HepG2 (cell line): ENCODE data around the gene SPEM2. TPM values are rescaled to one million over a fixed set of nuclear protein-coding genes. Genes with fewer than 3 reads are reported as not detected.

Source experiments
- DR1 ChIP-seq: sonication (generic); formaldehyde crosslinking; IDR thresholded peaks from 2 replicates; pipeline ENCODE4 v1.8.0; 2021; ENCODE audit warnings: mild to moderate bottlenecking, missing genetic modification reagents, inconsistent platforms
- GABPA ChIP-seq, 2 experiments: IDR thresholded peaks; 2 replicates each; pipeline ENCODE4 v1.6.1; 2011 to 2016; ENCODE audit warnings: low read depth in 2 of 2, low read length in 1 of 2, missing biosample characterization in 1 of 2, missing genetic modification characterization in 1 of 2
- MXI1 ChIP-seq: IDR thresholded peaks from 3 replicates; pipeline ENCODE4 v1.6.1; 2012; ENCODE audit warnings: low read depth, low read length, inconsistent platforms, borderline replicate concordance
- TBP ChIP-seq: sonication (generic); formaldehyde crosslinking; IDR thresholded peaks from 2 replicates; pipeline ENCODE4 v1.5.0; 2020; ENCODE audit warnings: missing genetic modification reagents
- YY1 ChIP-seq: IDR thresholded peaks from 2 replicates; pipeline ENCODE4 v1.6.1; 2011; ENCODE audit warnings: low read length, low read depth, moderate library complexity, mild to moderate bottlenecking; ENCODE audit not compliant: insufficient read depth, insufficient replicate concordance
- ZC3H13 ChIP-seq: sonication (generic); formaldehyde crosslinking; IDR thresholded peaks from 2 replicates; pipeline ENCODE4 v1.8.1; 2023; ENCODE audit warnings: mild to moderate bottlenecking, missing genetic modification reagents, moderate library complexity
- ZFX ChIP-seq: sonication (generic); formaldehyde crosslinking; IDR thresholded peaks from 2 replicates; pipeline ENCODE4 v1.4.0; 2020; ENCODE audit warnings: mild to moderate bottlenecking, low read depth, missing genetic modification reagents, moderate library complexity
- ZNF33B ChIP-seq: sonication (generic); formaldehyde crosslinking; IDR thresholded peaks from 2 replicates; pipeline ENCODE4 v1.5.1; 2020; ENCODE audit warnings: mild to moderate bottlenecking, missing genetic modification reagents
- polyA plus RNA-seq, 8 experiments: library from polyadenylated mRNA; depleted of rRNA in 3 of 8; stranded (reverse) in 7 of 8; unstranded in 1 of 8; fragments of >200 nt; fragmentation: Illumina TruSeq in 4 of 8; extraction: Trizol in 4 of 8; gene quantifications; 2 replicates each; pipeline versions ENCODE4 v1.2.1 to v1.2.3, GENCODE V29; 2011 to 2016; ENCODE audit warnings: low read depth in 4 of 8, missing spikeins in 1 of 8, mixed read lengths in 1 of 8; ENCODE audit not compliant: insufficient read depth in 1 of 8
- total RNA-seq, 5 experiments: library from RNA; depleted of rRNA; stranded (reverse); fragments of >200 nt; fragmentation: Illumina TruSeq; extraction: Trizol; gene quantifications; 2 replicates each; pipeline ENCODE4 v1.2.3, GENCODE V29; 2016; ENCODE audit warnings: low read depth in 1 of 5
- TF ChIP-seq, protein P1 (sequence below): sonication (generic); formaldehyde crosslinking; IDR thresholded peaks from 2 replicates; pipeline ENCODE4 v1.4.0; 2020; ENCODE audit warnings: missing genetic modification reagents, borderline replicate concordance
- TF ChIP-seq, protein P2 (sequence below): sonication (generic); formaldehyde crosslinking; conservative IDR thresholded peaks from 2 replicates; pipeline ENCODE4 v1.5.0; 2020; ENCODE audit warnings: missing genetic modification reagents
- TF ChIP-seq, protein P3 (sequence below): IDR thresholded peaks from 2 replicates; pipeline ENCODE4 v1.6.1; 2018; ENCODE audit warnings: missing genetic modification reagents
- TF ChIP-seq, protein P4 (sequence below): sonication (generic); formaldehyde crosslinking; IDR thresholded peaks from one replicate; pipeline ENCODE4 v1.5.1; 2020; ENCODE audit warnings: mild to moderate bottlenecking, missing genetic modification reagents; ENCODE audit errors: not compliant biosample characterization

SPEM2 gene
- total and polyA plus RNA-seq, 2 of the 13 experiments (the other 11 are each of a cell fraction or from before 2014, with no cell fraction given): not detected

DNA sequence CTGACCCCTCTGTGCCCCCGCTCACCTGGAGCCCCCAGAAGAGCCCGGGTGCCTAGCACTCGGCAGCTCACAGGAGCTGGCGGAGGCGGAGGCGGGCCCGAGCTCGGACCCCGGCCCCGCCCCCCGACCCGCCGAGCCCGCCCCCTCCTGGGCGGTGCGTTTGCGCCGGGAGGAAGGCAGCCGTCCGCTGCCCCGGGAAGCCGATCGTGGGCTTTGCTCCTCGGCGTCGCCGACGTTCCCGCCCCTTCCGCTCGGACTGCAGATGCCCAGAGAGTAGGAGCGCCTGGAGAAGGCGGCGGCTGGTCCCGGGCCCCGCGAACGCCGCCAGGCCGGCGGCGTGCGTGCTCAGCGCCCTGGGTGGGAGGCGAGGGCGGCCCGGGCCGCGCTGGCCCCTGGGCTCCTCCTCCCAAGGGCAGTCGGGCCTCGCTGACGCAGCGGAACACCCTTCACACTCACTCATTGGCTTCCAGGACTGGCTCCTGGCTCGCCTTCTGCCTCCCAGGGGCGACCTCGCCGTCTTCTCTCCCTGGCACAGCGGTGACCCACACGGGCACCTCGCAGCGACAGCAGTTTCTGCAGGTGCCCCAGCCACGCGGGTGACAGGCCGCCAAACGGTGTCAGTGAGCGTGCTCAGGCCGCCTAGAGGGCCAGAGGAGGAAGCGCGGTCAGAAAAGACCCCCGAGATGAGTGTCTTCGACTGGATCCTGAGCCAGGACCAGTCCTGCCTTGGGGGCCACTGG lies 30.8 kb upstream of the SPEM2 start, which contains the start of gene PLSCR3 (continued):
- TF ChIP-seq, protein P1, sequence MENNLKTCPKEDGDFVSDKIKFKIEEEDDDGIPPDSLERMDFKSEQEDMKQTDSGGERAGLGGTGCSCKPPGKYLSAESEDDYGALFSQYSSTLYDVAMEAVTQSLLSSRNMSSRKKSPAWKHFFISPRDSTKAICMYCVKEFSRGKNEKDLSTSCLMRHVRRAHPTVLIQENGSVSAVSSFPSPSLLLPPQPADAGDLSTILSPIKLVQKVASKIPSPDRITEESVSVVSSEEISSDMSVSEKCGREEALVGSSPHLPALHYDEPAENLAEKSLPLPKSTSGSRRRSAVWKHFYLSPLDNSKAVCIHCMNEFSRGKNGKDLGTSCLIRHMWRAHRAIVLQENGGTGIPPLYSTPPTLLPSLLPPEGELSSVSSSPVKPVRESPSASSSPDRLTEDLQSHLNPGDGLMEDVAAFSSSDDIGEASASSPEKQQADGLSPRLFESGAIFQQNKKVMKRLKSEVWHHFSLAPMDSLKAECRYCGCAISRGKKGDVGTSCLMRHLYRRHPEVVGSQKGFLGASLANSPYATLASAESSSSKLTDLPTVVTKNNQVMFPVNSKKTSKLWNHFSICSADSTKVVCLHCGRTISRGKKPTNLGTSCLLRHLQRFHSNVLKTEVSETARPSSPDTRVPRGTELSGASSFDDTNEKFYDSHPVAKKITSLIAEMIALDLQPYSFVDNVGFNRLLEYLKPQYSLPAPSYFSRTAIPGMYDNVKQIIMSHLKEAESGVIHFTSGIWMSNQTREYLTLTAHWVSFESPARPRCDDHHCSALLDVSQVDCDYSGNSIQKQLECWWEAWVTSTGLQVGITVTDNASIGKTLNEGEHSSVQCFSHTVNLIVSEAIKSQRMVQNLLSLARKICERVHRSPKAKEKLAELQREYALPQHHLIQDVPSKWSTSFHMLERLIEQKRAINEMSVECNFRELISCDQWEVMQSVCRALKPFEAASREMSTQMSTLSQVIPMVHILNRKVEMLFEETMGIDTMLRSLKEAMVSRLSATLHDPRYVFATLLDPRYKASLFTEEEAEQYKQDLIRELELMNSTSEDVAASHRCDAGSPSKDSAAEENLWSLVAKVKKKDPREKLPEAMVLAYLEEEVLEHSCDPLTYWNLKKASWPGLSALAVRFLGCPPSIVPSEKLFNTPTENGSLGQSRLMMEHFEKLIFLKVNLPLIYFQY (CRISPR knock-in tag): 0 out of 2 replicates have a peak, but pooled peaks have one; percentile 39
- TF ChIP-seq, protein P2, sequence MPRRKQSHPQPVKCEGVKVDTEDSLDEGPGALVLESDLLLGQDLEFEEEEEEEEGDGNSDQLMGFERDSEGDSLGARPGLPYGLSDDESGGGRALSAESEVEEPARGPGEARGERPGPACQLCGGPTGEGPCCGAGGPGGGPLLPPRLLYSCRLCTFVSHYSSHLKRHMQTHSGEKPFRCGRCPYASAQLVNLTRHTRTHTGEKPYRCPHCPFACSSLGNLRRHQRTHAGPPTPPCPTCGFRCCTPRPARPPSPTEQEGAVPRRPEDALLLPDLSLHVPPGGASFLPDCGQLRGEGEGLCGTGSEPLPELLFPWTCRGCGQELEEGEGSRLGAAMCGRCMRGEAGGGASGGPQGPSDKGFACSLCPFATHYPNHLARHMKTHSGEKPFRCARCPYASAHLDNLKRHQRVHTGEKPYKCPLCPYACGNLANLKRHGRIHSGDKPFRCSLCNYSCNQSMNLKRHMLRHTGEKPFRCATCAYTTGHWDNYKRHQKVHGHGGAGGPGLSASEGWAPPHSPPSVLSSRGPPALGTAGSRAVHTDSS (CRISPR knock-in tag): no peak
- TF ChIP-seq DR1 (CRISPR knock-in tag) (peak; percentile 48; the same call in 1 of the 2 replicates), MXI1 (peak; percentile 54; the same call in 1 of the 3 replicates), YY1 (peak; percentile 70), ZC3H13 (CRISPR knock-in tag) (peak; percentile 59; the same call in 1 of the 2 replicates), GABPA (IDR thresholded peaks at IDR 0.05; ENCODE audit: low read depth, low read length) (peak; percentile 62), GABPA (CRISPR knock-in tag; IDR thresholded peaks at IDR 0.05; ENCODE audit: low read depth) (peak; percentile 69), ZFX (CRISPR knock-in tag) (peak; percentile 78), ZNF33B (CRISPR knock-in tag) (peak; percentile 75; the same call in 1 of the 2 replicates), TBP (CRISPR knock-in tag) (no peak)
- TF ChIP-seq, protein P3, sequence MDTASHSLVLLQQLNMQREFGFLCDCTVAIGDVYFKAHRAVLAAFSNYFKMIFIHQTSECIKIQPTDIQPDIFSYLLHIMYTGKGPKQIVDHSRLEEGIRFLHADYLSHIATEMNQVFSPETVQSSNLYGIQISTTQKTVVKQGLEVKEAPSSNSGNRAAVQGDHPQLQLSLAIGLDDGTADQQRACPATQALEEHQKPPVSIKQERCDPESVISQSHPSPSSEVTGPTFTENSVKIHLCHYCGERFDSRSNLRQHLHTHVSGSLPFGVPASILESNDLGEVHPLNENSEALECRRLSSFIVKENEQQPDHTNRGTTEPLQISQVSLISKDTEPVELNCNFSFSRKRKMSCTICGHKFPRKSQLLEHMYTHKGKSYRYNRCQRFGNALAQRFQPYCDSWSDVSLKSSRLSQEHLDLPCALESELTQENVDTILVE (CRISPR knock-in tag): peak; percentile 51
- TF ChIP-seq, protein P4, sequence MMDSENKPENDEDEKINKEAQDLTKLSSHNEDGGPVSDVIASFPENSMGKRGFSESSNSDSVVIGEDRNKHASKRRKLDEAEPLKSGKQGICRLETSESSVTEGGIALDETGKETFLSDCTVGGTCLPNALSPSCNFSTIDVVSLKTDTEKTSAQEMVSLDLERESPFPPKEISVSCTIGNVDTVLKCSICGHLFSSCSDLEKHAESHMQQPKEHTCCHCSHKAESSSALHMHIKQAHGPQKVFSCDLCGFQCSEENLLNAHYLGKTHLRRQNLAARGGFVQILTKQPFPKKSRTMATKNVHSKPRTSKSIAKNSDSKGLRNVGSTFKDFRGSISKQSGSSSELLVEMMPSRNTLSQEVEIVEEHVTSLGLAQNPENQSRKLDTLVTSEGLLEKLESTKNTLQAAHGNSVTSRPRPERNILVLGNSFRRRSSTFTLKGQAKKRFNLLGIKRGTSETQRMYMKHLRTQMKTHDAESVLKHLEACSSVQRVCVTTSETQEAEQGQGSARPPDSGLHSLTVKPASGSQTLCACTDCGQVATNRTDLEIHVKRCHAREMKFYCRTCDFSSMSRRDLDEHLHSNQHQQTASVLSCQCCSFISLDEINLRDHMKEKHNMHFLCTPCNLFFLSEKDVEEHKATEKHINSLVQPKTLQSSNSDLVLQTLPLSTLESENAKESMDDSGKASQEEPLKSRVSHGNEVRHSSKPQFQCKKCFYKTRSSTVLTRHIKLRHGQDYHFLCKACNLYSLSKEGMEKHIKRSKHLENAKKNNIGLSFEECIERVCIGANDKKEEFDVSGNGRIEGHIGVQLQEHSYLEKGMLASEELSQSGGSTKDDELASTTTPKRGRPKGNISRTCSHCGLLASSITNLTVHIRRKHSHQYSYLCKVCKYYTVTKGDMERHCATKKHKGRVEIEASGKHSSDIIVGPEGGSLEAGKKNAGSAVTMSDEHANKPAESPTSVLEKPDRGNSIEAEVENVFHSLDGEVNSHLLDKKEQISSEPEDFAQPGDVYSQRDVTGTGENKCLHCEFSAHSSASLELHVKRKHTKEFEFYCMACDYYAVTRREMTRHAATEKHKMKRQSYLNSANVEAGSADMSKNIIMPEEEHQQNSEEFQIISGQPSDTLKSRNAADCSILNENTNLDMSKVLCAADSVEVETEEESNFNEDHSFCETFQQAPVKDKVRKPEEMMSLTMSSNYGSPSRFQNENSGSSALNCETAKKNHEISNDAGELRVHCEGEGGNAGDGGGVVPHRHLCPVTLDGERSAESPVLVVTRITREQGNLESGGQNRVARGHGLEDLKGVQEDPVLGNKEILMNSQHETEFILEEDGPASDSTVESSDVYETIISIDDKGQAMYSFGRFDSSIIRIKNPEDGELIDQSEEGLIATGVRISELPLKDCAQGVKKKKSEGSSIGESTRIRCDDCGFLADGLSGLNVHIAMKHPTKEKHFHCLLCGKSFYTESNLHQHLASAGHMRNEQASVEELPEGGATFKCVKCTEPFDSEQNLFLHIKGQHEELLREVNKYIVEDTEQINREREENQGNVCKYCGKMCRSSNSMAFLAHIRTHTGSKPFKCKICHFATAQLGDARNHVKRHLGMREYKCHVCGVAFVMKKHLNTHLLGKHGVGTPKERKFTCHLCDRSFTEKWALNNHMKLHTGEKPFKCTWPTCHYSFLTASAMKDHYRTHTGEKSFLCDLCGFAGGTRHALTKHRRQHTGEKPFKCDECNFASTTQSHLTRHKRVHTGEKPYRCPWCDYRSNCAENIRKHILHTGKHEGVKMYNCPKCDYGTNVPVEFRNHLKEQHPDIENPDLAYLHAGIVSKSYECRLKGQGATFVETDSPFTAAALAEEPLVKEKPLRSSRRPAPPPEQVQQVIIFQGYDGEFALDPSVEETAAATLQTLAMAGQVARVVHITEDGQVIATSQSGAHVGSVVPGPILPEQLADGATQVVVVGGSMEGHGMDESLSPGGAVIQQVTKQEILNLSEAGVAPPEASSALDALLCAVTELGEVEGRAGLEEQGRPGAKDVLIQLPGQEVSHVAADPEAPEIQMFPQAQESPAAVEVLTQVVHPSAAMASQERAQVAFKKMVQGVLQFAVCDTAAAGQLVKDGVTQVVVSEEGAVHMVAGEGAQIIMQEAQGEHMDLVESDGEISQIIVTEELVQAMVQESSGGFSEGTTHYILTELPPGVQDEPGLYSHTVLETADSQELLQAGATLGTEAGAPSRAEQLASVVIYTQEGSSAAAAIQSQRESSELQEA (CRISPR knock-in tag): peak; percentile 88
